Activated naive CD4-positive, alpha-beta T cell treated with anti-CD3 and anti-CD28 coated beads, Interleukin-2, amount 50 U/mL, for 72 hours (primary cell): ENCODE results near the gene IL17RA. TPM values are rescaled to one million over a fixed set of nuclear protein-coding genes. Genes with fewer than 3 reads are reported as not detected.

ENCODE experiments used
- ATAC-seq, 2 donors: fragments of 150-1000 bp; cut with Tn5 transposase; 2 replicates each; pipeline ENCODE4 v1.10.0; 2021; ENCODE audit warnings: mild to moderate bottlenecking in 2 of 2, moderate library complexity in 2 of 2
- DNase-seq, 2 donors: peaks; one replicate each; pipeline ENCODE4 v3.0.0; 2021 to 2022; ENCODE audit warnings: low spot score in 2 of 2
- H3K27ac Mint-ChIP-seq, 2 donors: one replicate each; pipeline ENCODE4 v1.8.0; 2022; ENCODE audit warnings: mild to moderate bottlenecking in 2 of 2, mixed read lengths in 2 of 2
- H3K36me3 Mint-ChIP-seq, 2 donors: one replicate each; pipeline ENCODE4 v1.8.0; 2022; ENCODE audit warnings: mixed read lengths in 2 of 2
- H3K9me3 Mint-ChIP-seq, 2 donors: one replicate each; pipeline ENCODE4 v1.8.0; 2022; ENCODE audit warnings: mixed read lengths in 2 of 2
- total RNA-seq, 2 donors: library from RNA; stranded (reverse); gene quantifications; one replicate each; pipeline ENCODE4 v1.2.3, GENCODE V29; 2022

IL17RA gene
- total RNA-seq, 2 donors from 2014 or later: 12.4 to 16.3 TPM

- ATAC-seq: no peak
Observed at GRCh38 chr22:17065433-17065832, 19.4 kb upstream of the IL17RA start.

DNA sequence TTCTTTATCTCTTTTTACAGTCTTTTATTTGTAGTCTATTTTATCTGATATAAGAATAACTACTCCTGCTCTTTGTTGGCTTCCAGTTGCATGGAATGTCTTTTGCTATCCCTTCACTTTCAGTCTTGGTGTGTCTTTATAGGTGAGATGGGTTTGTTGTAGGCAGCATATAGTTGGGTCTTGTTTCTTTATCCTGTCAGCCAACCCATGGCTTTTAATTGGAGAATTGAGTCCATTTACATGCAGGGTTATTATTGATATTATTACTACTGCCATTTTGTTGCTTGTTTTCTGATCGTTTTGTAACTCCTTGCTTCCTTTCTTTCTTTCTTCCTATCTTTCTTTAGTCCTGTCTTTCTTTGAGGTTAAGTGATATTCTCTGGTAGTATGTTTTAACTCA is 11.9 kb upstream of the IL17RA start:
- H3K9me3 Mint-ChIP-seq: no peaks in the 10 kb centered on the region
- no peak for DNase-seq
- no peaks in the 10 kb centered on the region for H3K36me3 Mint-ChIP-seq
- H3K27ac Mint-ChIP-seq: no peak overlapping the region
- no peak for ATAC-seq

More at GRCh38 chr22:17065433-17065832, 19.4 kb upstream of the IL17RA start:
- Mint-ChIP-seq H3K27ac (no peak overlapping the region), H3K9me3 (no peaks in the 10 kb centered on the region), H3K36me3 (no peaks in the 10 kb centered on the region)
- no peak for DNase-seq

DNA sequence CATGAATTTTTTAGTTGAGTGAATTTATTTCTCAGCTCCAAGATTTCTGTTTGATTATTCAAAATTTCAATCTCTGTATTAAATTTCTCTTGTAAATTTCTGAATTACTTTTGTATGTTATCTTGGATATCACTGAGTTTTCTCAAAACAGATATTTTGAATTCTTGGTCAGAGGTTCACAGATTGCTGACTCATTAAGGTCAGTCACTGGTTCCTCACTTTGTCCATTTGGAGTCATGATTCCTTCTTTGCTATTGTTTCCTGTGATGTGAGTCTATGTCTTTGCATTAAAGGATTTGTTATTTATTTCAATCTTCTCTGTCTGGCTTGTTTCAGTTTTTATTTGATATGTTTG is 10.2 kb upstream of the IL17RA start:
- DNase-seq (no peak), ATAC-seq (no peak)
- Mint-ChIP-seq H3K9me3 (no peaks in the 10 kb centered on the region), H3K27ac (no peak overlapping the region), H3K36me3 (no peaks in the 10 kb centered on the region)

- Mint-ChIP-seq H3K36me3 (no peaks in the 10 kb centered on the region), H3K27ac (no peak overlapping the region), H3K9me3 (no peaks in the 10 kb centered on the region)
- ATAC-seq (no peak), DNase-seq (no peak)
Observed at GRCh38 chr22:17077255-17077654, 7.5 kb upstream of the IL17RA start.

DNA sequence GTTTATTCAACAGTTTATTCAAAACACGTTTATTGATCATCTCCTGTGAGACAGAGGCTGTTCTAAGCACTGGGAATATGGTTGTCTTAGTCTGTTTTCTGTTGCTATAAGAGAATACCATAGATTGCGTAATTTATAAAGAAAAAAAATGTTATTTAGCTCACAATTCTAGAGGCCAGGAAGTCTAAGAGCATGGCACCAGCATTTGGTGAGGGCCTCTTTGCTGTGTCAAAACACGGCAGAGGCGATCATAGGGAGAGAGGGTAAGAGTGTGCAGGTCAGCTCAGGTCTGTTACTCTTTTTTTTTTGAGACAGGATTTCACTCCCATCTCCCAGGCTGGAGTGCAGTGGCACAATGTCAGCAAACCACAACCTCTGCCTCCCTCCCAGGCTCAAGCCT is 5.2 kb upstream of the IL17RA start:
- no peaks in the 10 kb centered on the region for H3K9me3 Mint-ChIP-seq

GRCh38 chr22:17083255-17083654 is 1.5 kb upstream of the IL17RA start:
- no peaks in the 10 kb centered on the region for H3K9me3 Mint-ChIP-seq
- DNase-seq (no peak), ATAC-seq (no peak)
- H3K36me3 Mint-ChIP-seq: peaks cover 0 to 5% of the 10 kb centered on the region in 2 donors
- H3K27ac Mint-ChIP-seq: no peak overlapping the region

More for the DNA sequence above, 5.2 kb upstream of the IL17RA start:
- Mint-ChIP-seq H3K36me3 (no peaks in the 10 kb centered on the region), H3K27ac (no peak overlapping the region)
- DNase-seq: no peak
- ATAC-seq: no peak

- Mint-ChIP-seq H3K27ac (peak overlapping the region; percentile 87 to 94), H3K36me3 (peaks cover 0 to 5% of the 10 kb centered on the region in 2 donors), H3K9me3 (no peaks in the 10 kb centered on the region)
- DNase-seq (peak in 1 of 2 donors; percentile 50), ATAC-seq (no peak)
Observed at GRCh38 chr22:17083811-17084441, 874 bp upstream of the IL17RA start.

DNA sequence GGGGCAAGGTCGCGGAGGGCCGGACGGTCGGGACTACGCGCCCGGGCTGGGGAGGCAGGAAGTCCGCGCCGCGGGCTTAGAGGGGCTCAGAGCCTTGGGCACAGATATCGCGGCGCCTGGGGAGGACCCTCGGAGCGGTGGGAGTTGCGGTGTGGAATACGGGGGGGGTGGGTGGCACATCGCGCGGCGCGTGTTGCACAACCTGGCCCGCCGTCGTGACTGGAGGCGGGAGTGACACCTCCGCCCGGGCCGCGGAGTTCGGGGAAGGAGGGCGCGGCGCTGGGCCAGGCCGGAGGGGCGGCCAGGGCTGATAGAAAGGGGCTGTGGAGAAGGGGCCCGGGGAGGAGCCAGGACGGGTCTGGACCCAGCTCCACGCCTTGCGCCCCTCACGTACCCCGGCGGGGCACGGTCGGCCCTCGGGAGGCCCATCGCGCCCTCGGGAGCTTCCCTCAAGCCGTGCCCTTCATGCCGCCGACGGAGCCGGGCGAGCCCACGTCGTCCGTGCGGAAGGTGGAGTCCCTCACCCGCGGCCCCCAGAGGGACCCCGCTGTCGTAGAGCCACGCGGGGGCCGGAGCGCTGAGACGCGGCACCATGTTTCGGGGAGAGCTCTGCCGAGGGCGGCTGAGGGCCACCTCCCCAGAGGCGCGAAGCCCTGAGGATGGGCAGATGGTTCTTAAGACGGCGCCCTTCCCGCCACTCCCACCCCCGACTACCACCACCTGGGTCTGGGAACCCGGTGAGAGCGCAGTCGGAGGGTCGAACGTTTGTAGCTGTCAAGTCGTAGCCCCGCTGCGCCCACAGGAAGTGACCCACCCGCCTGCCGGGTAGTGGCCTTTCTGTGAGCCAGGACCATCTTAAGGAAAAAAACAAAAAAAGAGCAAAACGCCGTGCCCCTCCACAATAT is 729 bp downstream of the IL17RA start:
- DNase-seq: peak in 1 of 2 donors; percentile 58
- peak overlapping the region; percentile 86 to 87 for H3K27ac Mint-ChIP-seq

DNA sequence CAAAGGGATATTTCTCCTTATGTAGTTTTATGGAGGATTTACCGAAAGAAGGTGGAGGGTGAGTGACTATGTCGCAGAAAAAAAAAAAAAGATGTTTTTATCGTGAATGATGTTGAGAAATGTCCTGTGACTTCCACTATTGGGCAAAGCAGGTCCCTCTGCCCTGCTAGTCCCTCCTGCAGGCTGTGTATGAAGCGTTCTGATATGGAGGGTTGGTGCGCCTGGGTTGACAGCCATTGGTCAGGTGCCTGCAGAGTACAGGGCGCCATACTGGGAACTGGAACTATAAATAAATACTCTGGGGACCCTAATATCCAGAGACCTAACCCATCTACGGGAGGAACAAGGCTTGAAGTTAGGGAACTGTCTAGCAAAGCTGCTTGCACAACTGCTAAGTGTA is 1.5 kb downstream of the IL17RA start:
- H3K27ac Mint-ChIP-seq: peak overlapping the region; percentile 86 to 87
- no peaks in the 10 kb centered on the region for H3K9me3 Mint-ChIP-seq
- ATAC-seq (no peak), DNase-seq (no peak)
- H3K36me3 Mint-ChIP-seq: peaks cover 0 to 5% of the 10 kb centered on the region in 2 donors

More for the DNA sequence above, 729 bp downstream of the IL17RA start:
- H3K9me3 Mint-ChIP-seq: no peaks in the 10 kb centered on the region
- ATAC-seq: peak; percentile 5 to 12
- peaks cover 0 to 5% of the 10 kb centered on the region in 2 donors for H3K36me3 Mint-ChIP-seq

- H3K27ac Mint-ChIP-seq: peak overlapping the region; percentile 80 to 87
- DNase-seq (no peak), ATAC-seq (no peak)
- H3K9me3 Mint-ChIP-seq: no peaks in the 10 kb centered on the region
- peaks cover 0 to 5% of the 10 kb centered on the region in 2 donors for H3K36me3 Mint-ChIP-seq
Observed at GRCh38 chr22:17086788-17087497, 2.1 kb downstream of the IL17RA start.

- Mint-ChIP-seq H3K36me3 (peaks cover 0 to 5% of the 10 kb centered on the region in 2 donors), H3K9me3 (no peaks in the 10 kb centered on the region), H3K27ac (peak overlapping the region in 1 of 2 donors; percentile 87)
- peak in 1 of 2 donors; percentile 84 for DNase-seq
- ATAC-seq: peak; percentile 31 to 66
Observed at GRCh38 chr22:17087498-17088131, 2.8 kb downstream of the IL17RA start.

- no peak for ATAC-seq
- H3K9me3 Mint-ChIP-seq: no peaks in the 10 kb centered on the region
- no peak overlapping the region for H3K27ac Mint-ChIP-seq
- no peak for DNase-seq
- peaks cover 0 to 5% of the 10 kb centered on the region in 2 donors for H3K36me3 Mint-ChIP-seq
Observed at GRCh38 chr22:17090550-17090949, 5.8 kb downstream of the IL17RA start.

GRCh38 chr22:17091851-17092250 is 7.1 kb downstream of the IL17RA start:
- ATAC-seq (no peak), DNase-seq (no peak)
- Mint-ChIP-seq H3K36me3 (no peaks in the 10 kb centered on the region), H3K9me3 (no peaks in the 10 kb centered on the region), H3K27ac (no peak overlapping the region)

DNA sequence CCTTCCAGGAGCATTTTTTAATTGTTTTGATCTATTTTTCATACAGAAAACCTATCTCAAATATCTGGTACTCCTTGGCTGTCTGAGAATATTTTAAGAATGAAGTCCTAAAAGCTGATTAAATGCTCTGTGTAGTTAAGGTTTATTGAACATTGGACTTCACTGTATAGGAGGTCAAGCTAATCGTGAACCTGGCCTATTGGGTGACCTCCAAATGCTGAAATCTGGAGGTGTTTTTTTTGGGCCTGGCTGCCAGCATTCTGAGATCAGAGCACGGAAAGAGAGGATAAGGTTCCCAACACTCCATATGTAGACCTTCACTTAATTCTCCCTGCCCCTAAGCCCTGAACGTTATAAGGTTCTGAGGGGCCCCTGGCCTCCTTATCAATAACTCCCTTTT is 8.3 kb downstream of the IL17RA start:
- no peak overlapping the region for H3K27ac Mint-ChIP-seq
- no peaks in the 10 kb centered on the region for H3K36me3 Mint-ChIP-seq
- DNase-seq: peak in 1 of 2 donors; percentile 9
- no peak for ATAC-seq
- no peaks in the 10 kb centered on the region for H3K9me3 Mint-ChIP-seq

- DNase-seq: no peak
- Mint-ChIP-seq H3K9me3 (no peaks in the 10 kb centered on the region), H3K27ac (no peak overlapping the region), H3K36me3 (peaks cover 6 to 8% of the 10 kb centered on the region in 2 donors)
- no peak for ATAC-seq
Observed at GRCh38 chr22:17095538-17095937, 10.7 kb downstream of the IL17RA start.

- ATAC-seq: no peak
- Mint-ChIP-seq H3K36me3 (peaks cover 10 to 13% of the 10 kb centered on the region in 2 donors), H3K27ac (no peak overlapping the region), H3K9me3 (no peaks in the 10 kb centered on the region)
- DNase-seq: no peak
Observed at GRCh38 chr22:17096071-17096470, 11.3 kb downstream of the IL17RA start.
